ENCODE data around the gene STK32C. TPM values are rescaled to one million over a fixed set of nuclear protein-coding genes. Genes with fewer than 3 reads are reported as not detected.

The STK32C gene
- total RNA-seq, 1 donor from 2014 or later: 2.5 TPM

DNA sequence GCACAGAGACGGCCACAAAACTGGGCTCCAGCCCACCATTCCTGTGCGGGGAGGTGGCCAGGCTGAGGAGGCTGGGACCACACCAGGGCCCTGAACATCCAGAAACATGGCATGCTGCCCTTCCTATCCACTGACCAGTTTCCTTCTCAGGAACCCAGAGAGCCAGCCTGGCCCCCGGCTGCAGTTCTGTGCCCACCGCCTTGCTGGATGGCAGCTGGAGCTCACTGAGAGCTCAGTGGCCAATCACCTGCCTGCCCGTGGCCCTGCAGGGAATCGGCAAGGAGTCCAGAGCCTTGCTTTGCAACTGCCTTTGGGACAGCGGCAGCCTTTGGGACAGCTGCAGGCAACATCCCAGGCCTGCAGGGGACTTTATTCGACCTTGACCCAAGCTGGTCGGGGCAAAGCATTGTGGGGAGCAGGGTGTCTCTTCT is 30.4 kb downstream of the STK32C start:
- no peaks in the 10 kb centered on the region for H3K79me2 ChIP-seq (ENCODE audit: low read depth)
- H3F3A ChIP-seq (ENCODE audit: low read depth): peaks cover 4% of the 10 kb centered on the region
- no peak for DNase-seq (ENCODE audit: low spot score)
- no peaks in the 10 kb centered on the region for H3K9me3 ChIP-seq (ENCODE audit: low read depth)
- H3K9me3 Mint-ChIP-seq: peaks cover 3% of the 10 kb centered on the region
- peaks cover 5% of the 10 kb centered on the region for H4K20me1 ChIP-seq (ENCODE audit: low read depth)
- no peaks in the 10 kb centered on the region for H3K36me3 Mint-ChIP-seq
- H3K27ac ChIP-seq: no peak overlapping the region
- H3K4me3 ChIP-seq: no peak overlapping the region
- no peak overlapping the region for H3K9ac ChIP-seq
- no peaks in the 10 kb centered on the region for H3K36me3 ChIP-seq
- no peak overlapping the region for H2AFZ ChIP-seq (replicated peaks)
- H3K27me3 ChIP-seq: no peaks in the 10 kb centered on the region
- TF ChIP-seq EZH2phosphoT487 (IDR thresholded peaks at IDR 0.05): no peak
- no peak for TF ChIP-seq EZH2 (IDR thresholded peaks at IDR 0.05)
- TF ChIP-seq, protein P1, sequence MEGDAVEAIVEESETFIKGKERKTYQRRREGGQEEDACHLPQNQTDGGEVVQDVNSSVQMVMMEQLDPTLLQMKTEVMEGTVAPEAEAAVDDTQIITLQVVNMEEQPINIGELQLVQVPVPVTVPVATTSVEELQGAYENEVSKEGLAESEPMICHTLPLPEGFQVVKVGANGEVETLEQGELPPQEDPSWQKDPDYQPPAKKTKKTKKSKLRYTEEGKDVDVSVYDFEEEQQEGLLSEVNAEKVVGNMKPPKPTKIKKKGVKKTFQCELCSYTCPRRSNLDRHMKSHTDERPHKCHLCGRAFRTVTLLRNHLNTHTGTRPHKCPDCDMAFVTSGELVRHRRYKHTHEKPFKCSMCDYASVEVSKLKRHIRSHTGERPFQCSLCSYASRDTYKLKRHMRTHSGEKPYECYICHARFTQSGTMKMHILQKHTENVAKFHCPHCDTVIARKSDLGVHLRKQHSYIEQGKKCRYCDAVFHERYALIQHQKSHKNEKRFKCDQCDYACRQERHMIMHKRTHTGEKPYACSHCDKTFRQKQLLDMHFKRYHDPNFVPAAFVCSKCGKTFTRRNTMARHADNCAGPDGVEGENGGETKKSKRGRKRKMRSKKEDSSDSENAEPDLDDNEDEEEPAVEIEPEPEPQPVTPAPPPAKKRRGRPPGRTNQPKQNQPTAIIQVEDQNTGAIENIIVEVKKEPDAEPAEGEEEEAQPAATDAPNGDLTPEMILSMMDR (IDR thresholded peaks at IDR 0.05): no peak
- no peak overlapping the region for H3K4me3 Mint-ChIP-seq
- no peak overlapping the region for H3K27ac Mint-ChIP-seq
- H3K4me1 Mint-ChIP-seq: peaks cover 23% of the 10 kb centered on the region
- H3K4me2 ChIP-seq: no peak overlapping the region
- peaks cover 20% of the 10 kb centered on the region for H3K27me3 Mint-ChIP-seq (ENCODE audit: insufficient read depth, low read depth)
- peaks cover 10% of the 10 kb centered on the region for H3K4me1 ChIP-seq

GRCh38 chr10:132276706-132277105 is 31.0 kb downstream of the STK32C start:
- Histone ChIP-seq H3K4me3 (no peak overlapping the region), H3K9me3 (ENCODE audit: low read depth) (no peaks in the 10 kb centered on the region), H3K79me2 (ENCODE audit: low read depth) (no peaks in the 10 kb centered on the region), H4K20me1 (ENCODE audit: low read depth) (peaks cover 5% of the 10 kb centered on the region), H2AFZ (replicated peaks) (no peak overlapping the region), H3K4me2 (no peak overlapping the region), H3F3A (ENCODE audit: low read depth) (peaks cover 4% of the 10 kb centered on the region), H3K27ac (no peak overlapping the region), H3K27me3 (no peaks in the 10 kb centered on the region), H3K9ac (no peak overlapping the region), H3K4me1 (peaks cover 5% of the 10 kb centered on the region), H3K36me3 (no peaks in the 10 kb centered on the region)
- DNase-seq (ENCODE audit: low spot score): no peak
- Mint-ChIP-seq H3K9me3 (peaks cover 3% of the 10 kb centered on the region), H3K27me3 (ENCODE audit: insufficient read depth, low read depth) (peaks cover 22% of the 10 kb centered on the region), H3K36me3 (no peaks in the 10 kb centered on the region), H3K27ac (no peak overlapping the region), H3K4me1 (peaks cover 29% of the 10 kb centered on the region), H3K4me3 (peak overlapping the region; percentile 39)
- TF ChIP-seq EZH2 (IDR thresholded peaks at IDR 0.05) (no peak), EZH2phosphoT487 (IDR thresholded peaks at IDR 0.05) (no peak)
- TF ChIP-seq, protein P1 (IDR thresholded peaks at IDR 0.05): no peak

GRCh38 chr10:132276179-132276675 is 31.5 kb downstream of the STK32C start:
- Histone ChIP-seq H3K36me3 (no peaks in the 10 kb centered on the region), H3K4me2 (no peak overlapping the region), H3K27me3 (no peaks in the 10 kb centered on the region), H3K79me2 (ENCODE audit: low read depth) (no peaks in the 10 kb centered on the region), H3F3A (ENCODE audit: low read depth) (no peaks in the 10 kb centered on the region), H3K9ac (no peak overlapping the region), H3K9me3 (ENCODE audit: low read depth) (no peaks in the 10 kb centered on the region), H3K27ac (no peak overlapping the region), H2AFZ (replicated peaks) (no peak overlapping the region), H3K4me1 (peaks cover under 1% of the 10 kb centered on the region), H4K20me1 (ENCODE audit: low read depth) (peaks cover 5% of the 10 kb centered on the region), H3K4me3 (no peak overlapping the region)
- Mint-ChIP-seq H3K9me3 (peaks cover 3% of the 10 kb centered on the region), H3K36me3 (no peaks in the 10 kb centered on the region), H3K4me1 (peaks cover 29% of the 10 kb centered on the region), H3K4me3 (no peak overlapping the region), H3K27ac (no peak overlapping the region), H3K27me3 (ENCODE audit: insufficient read depth, low read depth) (peaks cover 20% of the 10 kb centered on the region)
- TF ChIP-seq EZH2phosphoT487 (IDR thresholded peaks at IDR 0.05): no peak
- TF ChIP-seq, protein P1 (IDR thresholded peaks at IDR 0.05): no peak
- DNase-seq (ENCODE audit: low spot score): no peak

Data from neural progenitor cell (in vitro differentiated cells).